HepG2 (cell line): ENCODE results near the gene TMEM86B. TPM values are rescaled to one million over a fixed set of nuclear protein-coding genes. Genes with fewer than 3 reads are reported as not detected.

Source experiments
- ATAC-seq: fragments of 200-7000 bp; cut with Tn5 transposase; 3 replicates; pipeline ENCODE4 v1.9.1; 2020; ENCODE audit warnings: mild to moderate bottlenecking, moderate library complexity
- BruUV-seq: library from RNA; stranded (reverse); fragments of 400-500 nt; replicated peaks from 2 replicates; lab custom pipeline; 2021; lab: Mats Ljungman, UMichigan
- CTCF ChIA-PET: fragments of 300-600 bp; formaldehyde crosslinking; extraction: SDS; loops from one replicate; lab custom pipeline; 2021; ENCODE audit warnings: low total read pairs, inconsistent platforms, low intra/inter-chr PET ratio; lab: Yijun Ruan, JAX
- POLR2A ChIA-PET: fragments of 350-600 bp; sonication (Branson Sonifier 250); formaldehyde crosslinking; loops from one replicate; lab custom pipeline; 2020; ENCODE audit warnings: antibody characterized with exemption, inconsistent platforms; lab: Yijun Ruan, JAX
- DNase-seq: peaks from one replicate; pipeline ENCODE4 v3.0.0-alpha.2; 2015; ENCODE audit warnings: low spot score
- FAIRE-seq: peaks from 3 replicates; lab custom pipeline; 2011; peaks lifted over from hg19 to GRCh38; lab: Jason Lieb, UNC
- H2AFZ ChIP-seq: one replicate; pipeline ENCODE4 v1.6.1; 2011; ENCODE audit warnings: low read length, inconsistent platforms
- H3K27ac ChIP-seq: fragments of 300-600 bp; 3 replicates; pipeline ENCODE4 v1.8.0; 2011; ENCODE audit warnings: mixed run types, mild to moderate bottlenecking, mixed read lengths, low read length, inconsistent platforms; ENCODE audit not compliant: insufficient read depth; ENCODE audit errors: extremely low read length
- H3K27me3 ChIP-seq, 2 experiments: fragments of 200-600 bp in 1 of 2; 2 replicates in 1 of 2; 3 replicates in 1 of 2; pipeline versions ENCODE4 v1.6.0 to v1.8.0; 2011; ENCODE audit warnings: low read length in 2 of 2, mild to moderate bottlenecking in 2 of 2, moderate library complexity in 2 of 2, inconsistent platforms in 1 of 2; ENCODE audit not compliant: insufficient read depth in 2 of 2, control insufficient read depth in 1 of 2
- H3K36me3 ChIP-seq, 2 experiments: fragments of 200-600 bp in 1 of 2; replicated peaks in 1 of 2; 2 replicates in 1 of 2; 3 replicates in 1 of 2; pipeline versions ENCODE4 v1.5.1 to v1.8.0; 2011; ENCODE audit warnings: low read length in 2 of 2, inconsistent platforms in 1 of 2; ENCODE audit not compliant: insufficient read depth in 2 of 2, control insufficient read depth in 1 of 2
- H3K4me1 ChIP-seq: 2 replicates; pipeline ENCODE4 v1.5.1; 2012; ENCODE audit warnings: low read length, inconsistent platforms; ENCODE audit not compliant: insufficient read depth
- H3K4me2 ChIP-seq: 2 replicates; pipeline ENCODE4 v1.6.0; 2011; ENCODE audit warnings: low read depth, low read length, inconsistent platforms
- H3K4me3 ChIP-seq, 3 experiments: fragments of 200-600 bp in 1 of 3; sonication (generic), shearing (Covaris generic) in 1 of 3; replicated peaks in 1 of 3; 2 replicates each; pipeline ENCODE4 v1.5.1; 2011 to 2016; ENCODE audit warnings: low read length in 3 of 3, inconsistent platforms in 2 of 3, low read depth in 2 of 3, mild to moderate bottlenecking in 2 of 3, control low read depth in 1 of 3, mixed read lengths in 1 of 3; ENCODE audit not compliant: insufficient read depth in 1 of 3
- H3K79me2 ChIP-seq: one replicate; pipeline ENCODE4 v1.6.1; 2011; ENCODE audit warnings: low read length, inconsistent platforms; ENCODE audit not compliant: insufficient read depth
- H3K9ac ChIP-seq: 2 replicates; pipeline ENCODE4 v1.6.0; 2011; ENCODE audit warnings: mild to moderate bottlenecking, low read depth, low read length, inconsistent platforms; ENCODE audit not compliant: insufficient read depth
- H3K9me3 ChIP-seq: 2 replicates; pipeline ENCODE4 v1.5.1; 2012; ENCODE audit warnings: mild to moderate bottlenecking, low read length
- H4K20me1 ChIP-seq: 2 replicates; pipeline ENCODE4 v1.6.0; 2011; ENCODE audit warnings: inconsistent platforms, mild to moderate bottlenecking, low read length, moderate library complexity; ENCODE audit not compliant: insufficient read depth
- GFI1 ChIP-seq: sonication (generic); formaldehyde crosslinking; IDR thresholded peaks from 2 replicates; pipeline ENCODE4 v1.5.0; 2020; ENCODE audit warnings: missing genetic modification reagents, mild to moderate bottlenecking, borderline replicate concordance
- MAFK ChIP-seq, 2 experiments: IDR thresholded peaks in 1 of 2; conservative IDR thresholded peaks in 1 of 2; 2 replicates each; pipeline ENCODE4 v1.6.1; 2011; ENCODE audit warnings: improper control_type of control experiment in 2 of 2, low read length in 2 of 2
- RORA ChIP-seq: sonication (generic); formaldehyde crosslinking; IDR thresholded peaks from 2 replicates; pipeline ENCODE4 v1.5.0; 2020; ENCODE audit warnings: mild to moderate bottlenecking, missing genetic modification reagents, moderate library complexity
- ZNF737 ChIP-seq: sonication (generic); formaldehyde crosslinking; IDR thresholded peaks from 2 replicates; pipeline ENCODE4 v1.5.0; 2020; ENCODE audit warnings: missing genetic modification reagents, mild to moderate bottlenecking, borderline replicate concordance
- WGBS: methylation state at CpG from one replicate; pipeline ENCODE4 v1.1.6; 2017; ENCODE audit warnings: low lambda C conversion rate; 5-methylcytosine and 5-hydroxymethylcytosine counted together
- in situ Hi-C: cut with HindIII; loops from 2 replicates; pipeline ENCODE4 v1.10.0; 2017; ENCODE audit warnings: low pct_unique_long_range_greater_than_20kb; ENCODE audit not compliant: extremely low pct_ligation_motif_present
- intact Hi-C: fragments of 100-400 bp; cut with micrococcal nuclease; formaldehyde crosslinking; loops from one replicate; pipeline ENCODE4 v1.10.0; 2022; ENCODE audit not compliant: unreplicated experiment
- polyA plus RNA-seq, 8 experiments: library from polyadenylated mRNA; depleted of rRNA in 3 of 8; stranded (reverse) in 7 of 8; unstranded in 1 of 8; fragments of >200 nt; fragmentation: Illumina TruSeq in 4 of 8; extraction: Trizol in 4 of 8; gene quantifications; 2 replicates each; pipeline versions ENCODE4 v1.2.1 to v1.2.3, GENCODE V29; 2011 to 2016; ENCODE audit warnings: low read depth in 4 of 8, missing spikeins in 1 of 8, mixed read lengths in 1 of 8; ENCODE audit not compliant: insufficient read depth in 1 of 8
- total RNA-seq, 5 experiments: library from RNA; depleted of rRNA; stranded (reverse); fragments of >200 nt; fragmentation: Illumina TruSeq; extraction: Trizol; gene quantifications; 2 replicates each; pipeline ENCODE4 v1.2.3, GENCODE V29; 2016; ENCODE audit warnings: low read depth in 1 of 5
- TF ChIP-seq, protein P1 (sequence below): sonication (generic); formaldehyde crosslinking; conservative IDR thresholded peaks from 2 replicates; pipeline ENCODE4 v1.8.0; 2022; ENCODE audit warnings: missing genetic modification reagents

Gene TMEM86B
- total and polyA plus RNA-seq, 2 of the 13 experiments (the other 11 are each of a cell fraction or from before 2014, with no cell fraction given): 7.7 to 9.6 TPM

DNA sequence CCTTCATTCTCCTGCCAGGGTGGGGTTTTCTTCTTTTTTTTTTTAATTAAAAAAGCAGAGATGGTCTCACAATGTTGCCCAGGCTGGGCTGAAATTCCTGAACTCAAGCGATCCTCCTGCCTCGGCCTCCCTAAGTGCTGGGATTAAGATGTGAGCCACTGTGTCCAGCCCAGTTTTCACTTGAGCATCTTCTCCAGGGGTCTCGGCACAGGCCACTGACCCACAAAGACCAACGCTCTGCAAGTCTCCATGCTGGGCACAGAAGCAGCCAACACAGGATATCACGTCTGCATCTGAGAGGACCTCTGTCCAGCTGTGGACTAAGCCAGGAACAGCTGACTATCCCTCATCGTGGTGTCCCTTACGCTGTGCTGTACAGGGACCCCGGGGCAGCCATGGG is 9.5 kb upstream of the TMEM86B start:
- CTCF ChIA-PET: no interaction called here
- Histone ChIP-seq H3K27ac (no peak overlapping the region), H3K27me3 (no peaks in the 10 kb centered on the region), H3K4me3 (no peak overlapping the region), H3K79me2 (no peaks in the 10 kb centered on the region), H3K36me3 (peaks cover 45 to 84% of the 10 kb centered on the region in 2 experiments), H3K4me2 (no peak overlapping the region), H3K9me3 (no peaks in the 10 kb centered on the region), H2AFZ (no peak overlapping the region), H3K4me1 (no peaks in the 10 kb centered on the region), H4K20me1 (no peaks in the 10 kb centered on the region), H3K9ac (no peak overlapping the region)
- FAIRE-seq (no peak), ATAC-seq (no peak), DNase-seq (no peak)
- in situ Hi-C loops (no loop called here), intact Hi-C loops (no loop called here)
- TF ChIP-seq ZNF737 (no peak), GFI1 (CRISPR knock-in tag) (no peak)
- TF ChIP-seq, protein P1, sequence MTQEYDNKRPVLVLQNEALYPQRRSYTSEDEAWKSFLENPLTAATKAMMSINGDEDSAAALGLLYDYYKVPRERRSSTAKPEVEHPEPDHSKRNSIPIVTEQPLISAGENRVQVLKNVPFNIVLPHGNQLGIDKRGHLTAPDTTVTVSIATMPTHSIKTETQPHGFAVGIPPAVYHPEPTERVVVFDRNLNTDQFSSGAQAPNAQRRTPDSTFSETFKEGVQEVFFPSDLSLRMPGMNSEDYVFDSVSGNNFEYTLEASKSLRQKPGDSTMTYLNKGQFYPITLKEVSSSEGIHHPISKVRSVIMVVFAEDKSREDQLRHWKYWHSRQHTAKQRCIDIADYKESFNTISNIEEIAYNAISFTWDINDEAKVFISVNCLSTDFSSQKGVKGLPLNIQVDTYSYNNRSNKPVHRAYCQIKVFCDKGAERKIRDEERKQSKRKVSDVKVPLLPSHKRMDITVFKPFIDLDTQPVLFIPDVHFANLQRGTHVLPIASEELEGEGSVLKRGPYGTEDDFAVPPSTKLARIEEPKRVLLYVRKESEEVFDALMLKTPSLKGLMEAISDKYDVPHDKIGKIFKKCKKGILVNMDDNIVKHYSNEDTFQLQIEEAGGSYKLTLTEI: no peak
- 100% methylated on average over 6 of the region's 8 CpGs for WGBS
- no TSS peak for BruUV-seq
- POLR2A ChIA-PET: no interaction called here

DNA sequence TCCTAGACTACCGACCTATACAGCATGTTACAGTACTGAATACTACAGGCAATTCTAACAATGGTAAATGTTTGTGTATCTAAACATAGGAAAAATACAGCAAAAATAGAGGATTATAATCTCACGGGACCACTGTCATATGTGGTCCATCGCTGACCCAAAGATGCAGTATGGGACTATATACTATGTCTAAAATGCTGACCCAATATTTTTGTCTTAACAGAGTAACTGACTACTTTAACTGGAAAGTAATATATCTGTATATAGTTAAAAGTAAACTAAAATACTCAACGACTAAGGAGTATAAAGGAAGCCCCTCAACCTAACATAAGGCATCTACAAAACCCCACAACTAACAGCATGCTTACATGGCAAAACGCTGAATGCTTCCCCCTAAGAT is 4.4 kb upstream of the TMEM86B start:
- H3K79me2 ChIP-seq: peaks cover 4% of the 10 kb centered on the region
- no peak for FAIRE-seq
- no peak overlapping the region for H3K4me3 ChIP-seq
- H3K9ac ChIP-seq: no peak overlapping the region
- no peak overlapping the region for H3K4me2 ChIP-seq
- H3K27ac ChIP-seq: no peak overlapping the region
- H3K27me3 ChIP-seq: no peaks in the 10 kb centered on the region
- peaks cover 40% of the 10 kb centered on the region for H3K4me1 ChIP-seq
- in situ Hi-C loops (no loop called here), intact Hi-C loops (no loop called here)
- H4K20me1 ChIP-seq: no peaks in the 10 kb centered on the region
- no peaks in the 10 kb centered on the region for H3K9me3 ChIP-seq
- H2AFZ ChIP-seq: no peak overlapping the region
- BruUV-seq: no TSS peak
- POLR2A ChIA-PET: no interaction called here
- CTCF ChIA-PET: no interaction called here
- DNase-seq: no peak
- no peak for ATAC-seq
- TF ChIP-seq MAFK (conservative IDR thresholded peaks at IDR 0.05 in 1 of 2, IDR thresholded peaks at IDR 0.05 in 1 of 2; ENCODE audit: low read length in 2 of 2) (peak; percentile 46 to 53; a peak in 3 of 4 replicates), RORA (CRISPR knock-in tag) (no peak)
- peaks cover 26 to 64% of the 10 kb centered on the region in 2 experiments for H3K36me3 ChIP-seq
- 94% methylated on average over 5 of the region's 5 CpGs for WGBS
